Right cardiac atrium (tissue), 5 donors: Measurements from ENCODE around the gene TLE4. TPM values are rescaled to one million over a fixed set of nuclear protein-coding genes. Genes with fewer than 3 reads are reported as not detected.
A peak's percentile ranks its signal among the peaks of the same experiment; 100 is the strongest.

ENCODE experiments used
- ATAC-seq, 2 donors: fragments of 200-7000 bp; cut with Tn5 transposase; one replicate each; pipeline versions ENCODE4 v1.8.0 to v1.9.1; 2020; ENCODE audit warnings: moderate library complexity in 2 of 2, mild to moderate bottlenecking in 1 of 2
- DNase-seq, 3 donors: peaks; one replicate each; pipeline ENCODE4 v3.0.0-alpha.2; 2020
- H3K27ac ChIP-seq: one replicate; pipeline ENCODE4 v1.5.1; 2013; ENCODE audit warnings: mild to moderate bottlenecking, low read length, control low read depth, moderate library complexity
- H3K27me3 ChIP-seq: one replicate; pipeline ENCODE4 v1.6.1; 2013; ENCODE audit not compliant: control insufficient read depth, insufficient read depth
- H3K4me1 ChIP-seq: one replicate; pipeline ENCODE4 v1.6.1; 2013; ENCODE audit warnings: low read length; ENCODE audit not compliant: control insufficient read depth, insufficient read depth
- H3K4me3 ChIP-seq: one replicate; pipeline ENCODE4 v1.5.1; 2013; ENCODE audit warnings: low read length, control low read depth
- H3K9me3 ChIP-seq: one replicate; pipeline ENCODE4 v1.6.1; 2013; ENCODE audit warnings: low read length; ENCODE audit not compliant: control insufficient read depth
- WGBS: extraction: QIAGEN DNeasy Blood & Tissue Kit; methylation state at CpG from one replicate; pipeline ENCODE4 v1.1.7; 2013; 5-methylcytosine and 5-hydroxymethylcytosine counted together
- intact Hi-C, 4 donors: fragments of 100-400 bp; cut with DNase I; formaldehyde crosslinking; loops; one replicate each; pipeline versions ENCODE4 v1.11.0 to v1.14.0; 2022 to 2023
- polyA plus RNA-seq: library from polyadenylated mRNA; stranded (reverse); fragments of 200-250 nt; gene quantifications from one replicate; pipeline ENCODE4 v1.2.3, GENCODE V29; 2013
- total RNA-seq, 4 donors: library from RNA; stranded (reverse); fragmentation: NEBNext Ultra II Directional; extraction: Animal tissue kit (Norgen Biotek cat#: 25700); gene quantifications; one replicate each; pipeline ENCODE4 v1.2.1, GENCODE V29; 2021
- donor health status: healthy with polysubstance abuse.
- donor health status: DM: no; HTN: yes; CAD: no.
- donor health status: DM: no; HTN: no; CAD: no.
- donor health status: DM: no; HTN: yes; CAD: no; lungs with severe emphysema.
- donor health status: DM: yes; HTN: yes; CAD: no.

Gene TLE4
- total and polyA plus RNA-seq, 5 donors: 5.9 to 20.1 (median 17.6) TPM

DNA sequence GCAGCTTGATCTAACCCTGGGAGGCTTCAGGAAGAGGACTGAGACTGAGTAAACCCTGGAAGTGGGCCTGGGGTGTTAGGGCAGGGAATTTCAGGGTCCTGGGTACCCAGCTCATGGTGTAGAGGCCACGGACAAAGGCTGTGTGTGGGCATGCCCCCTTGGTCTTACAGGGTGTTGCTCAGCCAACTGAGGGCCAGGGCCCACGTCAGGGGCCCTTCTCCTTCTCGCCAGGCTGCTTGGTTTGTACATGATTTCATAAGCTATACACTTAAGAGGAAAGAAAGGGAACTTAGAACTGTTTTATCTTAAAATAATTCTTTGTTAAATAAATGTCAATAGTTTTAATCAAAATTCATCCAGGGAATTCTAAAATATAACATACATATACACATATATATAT lies 95.4 kb downstream of the TLE4 start:
- 93% methylated on average over 3 of the region's 3 CpGs for WGBS
- intact Hi-C loops: no loop called here
- no peaks in the 10 kb centered on the region for H3K27me3 ChIP-seq
- ATAC-seq (no peak), DNase-seq (no peak)
- peaks cover 2% of the 10 kb centered on the region for H3K4me1 ChIP-seq
- H3K4me3 ChIP-seq: no peak overlapping the region
- H3K9me3 ChIP-seq: no peaks in the 10 kb centered on the region
- H3K27ac ChIP-seq: no peak overlapping the region

DNA sequence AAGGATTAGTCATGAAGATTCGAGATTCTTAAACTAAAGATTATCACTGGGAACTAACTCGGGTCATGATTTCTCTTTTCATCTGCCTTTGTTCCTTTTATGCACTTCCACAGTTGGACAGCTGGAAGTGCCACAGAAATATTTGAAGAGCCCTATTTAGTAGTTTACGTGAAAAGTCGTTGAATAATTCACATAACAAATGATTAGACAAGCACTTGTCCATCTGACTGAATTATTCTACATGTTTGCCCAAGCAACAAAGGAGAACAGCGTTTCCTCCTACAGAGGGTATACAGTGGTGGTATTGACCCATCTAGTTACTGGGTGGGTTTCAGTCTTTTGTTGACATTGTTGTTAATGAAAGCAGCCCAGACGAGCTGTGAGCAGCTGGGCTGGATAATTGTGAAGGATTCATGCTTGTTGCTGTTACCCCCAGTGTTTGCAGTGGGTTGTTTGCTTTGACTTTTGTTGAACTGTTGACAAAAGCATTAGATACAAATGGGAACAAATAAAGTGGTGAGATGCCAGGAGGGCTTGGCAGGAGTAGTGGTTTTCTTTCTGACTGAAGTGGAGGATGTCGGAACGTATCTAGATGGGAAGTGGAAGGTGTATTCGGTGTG lies 96.2 kb downstream of the TLE4 start:
- intact Hi-C loops: no loop called here

GRCh38 chr9:79668956-79669355 lies 97.2 kb downstream of the TLE4 start:
- no peak overlapping the region for H3K27ac ChIP-seq
- H3K9me3 ChIP-seq: no peaks in the 10 kb centered on the region
- H3K4me1 ChIP-seq: peaks cover under 1% of the 10 kb centered on the region
- intact Hi-C loops: no loop called here
- H3K4me3 ChIP-seq: no peak overlapping the region
- H3K27me3 ChIP-seq: no peaks in the 10 kb centered on the region
- 66% methylated on average over 4 of the region's 4 CpGs for WGBS
- DNase-seq (no peak), ATAC-seq (no peak)

More for the DNA sequence above, 96.2 kb downstream of the TLE4 start:
- Histone ChIP-seq H3K27me3 (no peaks in the 10 kb centered on the region), H3K4me1 (peaks cover 2% of the 10 kb centered on the region), H3K9me3 (no peaks in the 10 kb centered on the region), H3K4me3 (no peak overlapping the region), H3K27ac (no peak overlapping the region)
- peak in 1 of 3 donors; percentile 43 for DNase-seq
- 49% methylated on average over 9 of the region's 9 CpGs for WGBS
- no peak for ATAC-seq

DNA sequence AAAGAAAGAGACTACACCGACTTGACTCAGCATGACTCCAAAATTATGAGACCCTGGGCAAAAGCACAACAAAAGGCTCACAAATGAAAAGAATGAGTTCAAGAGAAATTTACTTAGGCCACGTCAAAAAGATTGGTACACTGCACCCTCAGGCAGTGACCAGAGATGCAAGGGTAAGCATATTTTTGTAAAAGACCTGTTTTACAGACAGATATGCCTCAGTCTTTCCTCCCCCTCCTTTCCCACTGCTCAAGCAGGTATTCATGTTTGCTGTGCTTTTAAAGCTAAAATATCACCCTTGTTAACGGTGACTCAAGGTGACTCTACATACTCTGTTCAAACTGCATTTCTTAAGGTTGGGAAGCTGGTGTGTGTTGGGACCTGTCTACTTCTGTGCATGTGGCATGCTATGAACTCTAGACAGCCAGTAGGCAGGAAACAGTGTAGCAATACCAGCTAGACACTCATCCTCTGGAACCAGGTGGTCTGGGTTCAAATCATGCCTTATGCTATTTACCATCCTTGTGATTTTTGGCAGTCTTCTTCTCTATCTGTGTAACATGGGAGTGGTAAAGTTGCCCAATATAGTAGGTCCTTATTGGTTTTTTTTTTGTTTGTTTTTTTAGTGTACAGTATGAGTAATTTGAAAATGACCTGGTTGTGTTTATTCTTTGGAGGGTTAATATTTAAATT lies 98.7 kb downstream of the TLE4 start:
- intact Hi-C loops: no loop called here

DNA sequence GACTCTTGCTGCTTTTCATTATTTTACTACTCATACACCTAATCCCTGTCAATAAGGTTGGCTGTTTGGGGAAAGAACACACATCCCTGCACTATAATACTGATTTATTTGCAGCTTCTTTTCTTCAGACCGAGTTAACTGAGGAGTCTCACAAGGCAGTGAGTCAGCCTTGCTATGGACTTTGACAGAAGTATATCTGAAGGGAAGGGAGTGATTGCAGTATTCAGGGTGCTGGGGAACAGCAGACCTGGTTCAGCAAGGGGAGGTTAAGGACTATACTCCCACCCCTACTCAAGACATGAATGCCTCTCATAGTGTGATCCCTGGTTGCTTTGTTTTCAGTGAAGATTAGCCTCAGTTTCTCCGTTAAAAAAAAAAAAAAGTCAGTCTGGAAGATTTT lies 99.8 kb downstream of the TLE4 start:
- no peaks in the 10 kb centered on the region for H3K9me3 ChIP-seq
- DNase-seq (no peak), ATAC-seq (no peak)
- H3K27ac ChIP-seq: no peak overlapping the region
- WGBS: 91% methylated on average over 2 of the region's 2 CpGs
- no peaks in the 10 kb centered on the region for H3K27me3 ChIP-seq
- intact Hi-C loops: no loop called here
- no peak overlapping the region for H3K4me3 ChIP-seq
- no peaks in the 10 kb centered on the region for H3K4me1 ChIP-seq

More for the DNA sequence above, 98.7 kb downstream of the TLE4 start:
- 92% methylated on average over 3 of the region's 3 CpGs for WGBS
- Histone ChIP-seq H3K27ac (no peak overlapping the region), H3K9me3 (no peaks in the 10 kb centered on the region), H3K4me3 (no peak overlapping the region), H3K27me3 (no peaks in the 10 kb centered on the region), H3K4me1 (no peaks in the 10 kb centered on the region)
- ATAC-seq (no peak), DNase-seq (no peak)

- Histone ChIP-seq H3K4me3 (no peak overlapping the region), H3K4me1 (no peaks in the 10 kb centered on the region), H3K27me3 (no peaks in the 10 kb centered on the region), H3K27ac (no peak overlapping the region), H3K9me3 (no peaks in the 10 kb centered on the region)
- WGBS: 95% methylated on average over 3 of the region's 3 CpGs
- DNase-seq: no peak
- ATAC-seq: no peak
- intact Hi-C loops: no loop called here
These were observed 100.5 kb downstream of the TLE4 start for GRCh38 chr9:79672236-79672635.

DNA sequence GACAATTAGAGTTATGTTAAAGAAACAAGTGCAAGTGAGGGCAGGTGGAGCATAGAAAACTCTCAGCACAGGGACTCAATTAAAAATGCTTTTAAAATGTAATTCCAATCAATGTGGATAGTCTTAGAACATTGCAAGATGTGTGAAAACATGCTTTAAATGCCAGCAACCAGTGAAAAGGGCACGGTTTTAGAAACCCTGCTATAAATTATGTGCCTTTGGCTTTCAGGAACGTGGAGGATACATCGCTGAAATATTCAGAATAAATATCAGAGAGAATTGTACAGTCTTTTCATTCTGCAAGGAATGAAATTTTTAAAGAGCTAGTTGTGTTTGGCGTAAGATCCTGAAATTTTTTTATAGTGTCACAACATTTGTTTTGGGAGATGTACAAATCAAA lies 101.1 kb downstream of the TLE4 start:
- H3K27ac ChIP-seq: no peak overlapping the region
- H3K4me3 ChIP-seq: no peak overlapping the region
- no peaks in the 10 kb centered on the region for H3K9me3 ChIP-seq
- ATAC-seq (no peak), DNase-seq (no peak)
- H3K27me3 ChIP-seq: no peaks in the 10 kb centered on the region
- H3K4me1 ChIP-seq: no peaks in the 10 kb centered on the region
- intact Hi-C loops: no loop called here
- WGBS: 86% methylated on average over 4 of the region's 4 CpGs

- DNase-seq: no peak
- no peaks in the 10 kb centered on the region for H3K4me1 ChIP-seq
- ATAC-seq: no peak
- H3K27ac ChIP-seq: no peak overlapping the region
- intact Hi-C loops: no loop called here
- 86% methylated on average over 3 of the region's 3 CpGs for WGBS
- H3K27me3 ChIP-seq: no peaks in the 10 kb centered on the region
- H3K4me3 ChIP-seq: no peak overlapping the region
- H3K9me3 ChIP-seq: no peaks in the 10 kb centered on the region
These were observed 101.8 kb downstream of the TLE4 start for GRCh38 chr9:79673614-79674013.

DNA sequence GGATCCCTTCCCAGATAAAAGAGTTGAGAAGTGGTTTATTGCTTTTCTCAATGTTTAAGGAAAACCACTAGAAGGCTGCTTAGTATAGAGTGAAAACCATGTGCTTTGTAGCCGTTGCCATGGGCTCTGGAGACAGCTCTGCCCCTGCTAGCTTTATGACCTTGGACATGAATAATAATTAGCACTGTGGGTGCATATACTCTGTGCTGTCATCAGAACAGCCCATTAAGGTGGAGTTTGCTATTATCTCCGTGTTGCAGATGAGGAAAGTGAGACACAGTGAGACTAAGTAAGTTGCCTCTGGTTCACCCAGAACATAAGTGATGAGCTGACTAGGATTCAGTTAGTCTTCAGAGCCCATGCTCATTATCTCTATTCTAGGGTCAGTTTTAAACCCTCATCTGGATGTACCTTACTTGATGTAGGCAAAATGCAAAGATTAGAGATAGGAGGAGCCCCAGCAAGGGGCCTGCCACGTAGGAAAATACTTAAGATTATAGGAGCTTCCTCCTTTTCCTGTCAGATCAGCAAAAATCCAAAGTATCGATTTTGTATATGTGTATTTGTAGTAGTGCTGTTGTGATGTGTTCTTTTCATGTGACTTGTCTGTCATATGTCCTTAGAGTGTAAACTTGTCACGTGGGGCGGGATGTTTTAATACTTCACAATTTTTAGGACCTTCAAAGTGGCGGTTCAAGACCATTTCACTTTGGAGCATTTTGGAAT lies 102.5 kb downstream of the TLE4 start:
- intact Hi-C loops: no loop called here
- ATAC-seq: no peak

GRCh38 chr9:79681576-79681975 lies 109.8 kb downstream of the TLE4 start:
- Histone ChIP-seq H3K27ac (no peak overlapping the region), H3K4me3 (no peak overlapping the region), H3K4me1 (peaks cover 5% of the 10 kb centered on the region), H3K9me3 (no peaks in the 10 kb centered on the region), H3K27me3 (no peaks in the 10 kb centered on the region)
- ATAC-seq (no peak), DNase-seq (no peak)
- intact Hi-C loops: no loop called here

More for the DNA sequence above, 102.5 kb downstream of the TLE4 start:
- DNase-seq: no peak
- Histone ChIP-seq H3K4me1 (no peaks in the 10 kb centered on the region), H3K9me3 (no peaks in the 10 kb centered on the region), H3K27ac (no peak overlapping the region), H3K4me3 (no peak overlapping the region), H3K27me3 (no peaks in the 10 kb centered on the region)
- 87% methylated on average over 7 of the region's 7 CpGs for WGBS

GRCh38 chr9:79682076-79682736 lies 110.4 kb downstream of the TLE4 start:
- peaks cover 7% of the 10 kb centered on the region for H3K4me1 ChIP-seq
- intact Hi-C loops: no loop called here
- no peak overlapping the region for H3K27ac ChIP-seq
- no peaks in the 10 kb centered on the region for H3K27me3 ChIP-seq
- no peak for ATAC-seq
- DNase-seq: no peak
- H3K4me3 ChIP-seq: no peak overlapping the region
- H3K9me3 ChIP-seq: no peaks in the 10 kb centered on the region
- WGBS: 48% methylated on average over 4 of the region's 4 CpGs
